Panc1 (cell line): ENCODE measurements around the gene RIMS1.

Source experiments
- POLR2AphosphoS5 ChIP-seq: IDR thresholded peaks from 2 replicates; pipeline ENCODE4 v1.6.1; 2012; ENCODE audit warnings: mild to moderate bottlenecking, low read depth, low read length, moderate library complexity
- SIN3A ChIP-seq: IDR thresholded peaks from 2 replicates; pipeline ENCODE4 v1.6.1; 2012; ENCODE audit warnings: low read depth, mild to moderate bottlenecking, low read length, moderate library complexity, borderline replicate concordance; ENCODE audit not compliant: insufficient read depth
- TCF7L2 ChIP-seq: IDR thresholded peaks from 2 replicates; pipeline ENCODE4 v1.6.1; 2011; ENCODE audit warnings: mild to moderate bottlenecking, low read depth, low read length, inconsistent platforms
- TF ChIP-seq, protein P1 (sequence below): fragments of 450-650 bp; IDR thresholded peaks from 2 replicates; pipeline ENCODE4 v1.5.1; 2017; ENCODE audit warnings: mild to moderate bottlenecking
- TF ChIP-seq, protein P2 (sequence below), 2 experiments: IDR thresholded peaks; 2 replicates each; pipeline ENCODE4 v1.6.1; 2011 to 2012; ENCODE audit warnings: low read depth in 2 of 2, control low read depth in 1 of 2, low read length in 1 of 2, mild to moderate bottlenecking in 1 of 2, moderate library complexity in 1 of 2; ENCODE audit not compliant: insufficient read depth in 1 of 2

DNA sequence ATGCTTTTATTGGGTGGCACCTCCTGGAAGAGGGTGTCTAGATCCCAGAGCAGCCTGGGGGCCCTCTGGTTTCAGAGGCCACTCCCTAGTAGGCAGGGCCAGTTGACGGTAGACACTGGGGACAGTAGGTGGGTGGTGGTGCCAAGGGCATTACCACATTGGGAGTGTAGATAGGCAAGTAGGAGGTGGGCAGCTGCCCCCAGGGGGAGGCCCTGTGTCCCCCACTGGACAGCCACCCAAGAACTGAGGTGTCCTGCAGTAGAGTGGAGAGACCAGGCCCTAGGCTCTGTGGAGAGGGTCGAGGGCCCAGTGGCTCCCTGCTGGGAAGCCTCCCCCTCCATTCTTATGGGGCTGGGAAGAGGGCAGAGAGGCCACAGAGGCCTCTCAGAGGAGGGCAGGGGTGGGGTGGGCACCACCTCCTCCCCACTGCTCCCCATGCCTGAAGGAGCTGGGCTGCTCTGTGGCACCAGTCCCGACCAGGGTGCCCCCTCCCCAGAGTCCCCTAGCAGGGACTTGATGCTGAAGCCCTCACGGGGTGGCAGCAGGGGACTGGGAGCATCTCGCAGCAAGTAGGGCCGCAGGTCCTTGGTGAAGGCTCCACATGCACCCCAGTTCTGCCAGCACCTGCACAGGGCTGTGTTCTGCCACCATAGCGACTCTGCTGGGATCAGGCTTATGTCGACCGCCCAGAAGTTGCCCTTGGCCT lies 430.5 kb downstream of the RIMS1 start:
- TF ChIP-seq TCF7L2, result no peak
- TF ChIP-seq POLR2AphosphoS5, result no peak
- TF ChIP-seq, protein P1, sequence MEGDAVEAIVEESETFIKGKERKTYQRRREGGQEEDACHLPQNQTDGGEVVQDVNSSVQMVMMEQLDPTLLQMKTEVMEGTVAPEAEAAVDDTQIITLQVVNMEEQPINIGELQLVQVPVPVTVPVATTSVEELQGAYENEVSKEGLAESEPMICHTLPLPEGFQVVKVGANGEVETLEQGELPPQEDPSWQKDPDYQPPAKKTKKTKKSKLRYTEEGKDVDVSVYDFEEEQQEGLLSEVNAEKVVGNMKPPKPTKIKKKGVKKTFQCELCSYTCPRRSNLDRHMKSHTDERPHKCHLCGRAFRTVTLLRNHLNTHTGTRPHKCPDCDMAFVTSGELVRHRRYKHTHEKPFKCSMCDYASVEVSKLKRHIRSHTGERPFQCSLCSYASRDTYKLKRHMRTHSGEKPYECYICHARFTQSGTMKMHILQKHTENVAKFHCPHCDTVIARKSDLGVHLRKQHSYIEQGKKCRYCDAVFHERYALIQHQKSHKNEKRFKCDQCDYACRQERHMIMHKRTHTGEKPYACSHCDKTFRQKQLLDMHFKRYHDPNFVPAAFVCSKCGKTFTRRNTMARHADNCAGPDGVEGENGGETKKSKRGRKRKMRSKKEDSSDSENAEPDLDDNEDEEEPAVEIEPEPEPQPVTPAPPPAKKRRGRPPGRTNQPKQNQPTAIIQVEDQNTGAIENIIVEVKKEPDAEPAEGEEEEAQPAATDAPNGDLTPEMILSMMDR, result no peak
- TF ChIP-seq, protein P2, sequence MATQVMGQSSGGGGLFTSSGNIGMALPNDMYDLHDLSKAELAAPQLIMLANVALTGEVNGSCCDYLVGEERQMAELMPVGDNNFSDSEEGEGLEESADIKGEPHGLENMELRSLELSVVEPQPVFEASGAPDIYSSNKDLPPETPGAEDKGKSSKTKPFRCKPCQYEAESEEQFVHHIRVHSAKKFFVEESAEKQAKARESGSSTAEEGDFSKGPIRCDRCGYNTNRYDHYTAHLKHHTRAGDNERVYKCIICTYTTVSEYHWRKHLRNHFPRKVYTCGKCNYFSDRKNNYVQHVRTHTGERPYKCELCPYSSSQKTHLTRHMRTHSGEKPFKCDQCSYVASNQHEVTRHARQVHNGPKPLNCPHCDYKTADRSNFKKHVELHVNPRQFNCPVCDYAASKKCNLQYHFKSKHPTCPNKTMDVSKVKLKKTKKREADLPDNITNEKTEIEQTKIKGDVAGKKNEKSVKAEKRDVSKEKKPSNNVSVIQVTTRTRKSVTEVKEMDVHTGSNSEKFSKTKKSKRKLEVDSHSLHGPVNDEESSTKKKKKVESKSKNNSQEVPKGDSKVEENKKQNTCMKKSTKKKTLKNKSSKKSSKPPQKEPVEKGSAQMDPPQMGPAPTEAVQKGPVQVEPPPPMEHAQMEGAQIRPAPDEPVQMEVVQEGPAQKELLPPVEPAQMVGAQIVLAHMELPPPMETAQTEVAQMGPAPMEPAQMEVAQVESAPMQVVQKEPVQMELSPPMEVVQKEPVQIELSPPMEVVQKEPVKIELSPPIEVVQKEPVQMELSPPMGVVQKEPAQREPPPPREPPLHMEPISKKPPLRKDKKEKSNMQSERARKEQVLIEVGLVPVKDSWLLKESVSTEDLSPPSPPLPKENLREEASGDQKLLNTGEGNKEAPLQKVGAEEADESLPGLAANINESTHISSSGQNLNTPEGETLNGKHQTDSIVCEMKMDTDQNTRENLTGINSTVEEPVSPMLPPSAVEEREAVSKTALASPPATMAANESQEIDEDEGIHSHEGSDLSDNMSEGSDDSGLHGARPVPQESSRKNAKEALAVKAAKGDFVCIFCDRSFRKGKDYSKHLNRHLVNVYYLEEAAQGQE (IDR thresholded peaks at IDR 0.05; ENCODE audit: insufficient read depth in 1 of 2, low read depth in 2 of 2, low read length in 1 of 2), result no peak
- TF ChIP-seq SIN3A, result no peak
